K562 (cell line): ENCODE data around the gene PLD3. TPM values are rescaled to one million over a fixed set of nuclear protein-coding genes. Genes with fewer than 3 reads are reported as not detected.

Experiments used
- CHD7 ChIP-seq: fragments of 200-600 bp; sonication (generic); IDR thresholded peaks from one replicate; pipeline ENCODE4 v1.6.1; 2012; ENCODE audit warnings: mild to moderate bottlenecking, low read depth, low read length, inconsistent platforms
- CXXC5 ChIP-seq: fragments of 250-450 bp; sonication (Bioruptor Pico); IDR thresholded peaks from 2 replicates; pipeline ENCODE4 v1.8.0; 2022; ENCODE audit warnings: inconsistent platforms, mild to moderate bottlenecking, moderate library complexity
- HNRNPUL1 ChIP-seq: fragments of 200-400 bp; formaldehyde crosslinking; IDR thresholded peaks from 2 replicates; pipeline ENCODE4 v1.6.1; 2017; ENCODE audit warnings: low read length
- MEIS2 ChIP-seq: fragments of 450-650 bp; IDR thresholded peaks from 2 replicates; pipeline ENCODE4 v1.6.1; 2014; ENCODE audit warnings: mild to moderate bottlenecking; ENCODE audit not compliant: partially characterized antibody
- NR4A1 ChIP-seq, 2 experiments: fragments of 250-450 bp in 1 of 2; fragments of 450-650 bp in 1 of 2; sonication (Bioruptor Pico) in 1 of 2; IDR thresholded peaks; 2 replicates each; pipeline versions ENCODE4 v1.4.0 to v1.6.1; 2016 to 2020; ENCODE audit warnings: mild to moderate bottlenecking in 2 of 2, missing compliant biosample characterization in 1 of 2, missing genetic modification characterization in 1 of 2, moderate library complexity in 1 of 2
- SMAD1 ChIP-seq: fragments of 150-350 bp; IDR thresholded peaks from 2 replicates; pipeline ENCODE4 v1.6.1; 2014; ENCODE audit warnings: low read length, low read depth; ENCODE audit not compliant: partially characterized antibody
- ZKSCAN3 ChIP-seq: fragments of 250-450 bp; sonication (Bioruptor Pico); IDR thresholded peaks from 2 replicates; pipeline ENCODE4 v1.4.0; 2020
- polyA plus RNA-seq, 8 experiments: library from polyadenylated mRNA; depleted of rRNA in 4 of 8; stranded (reverse) in 5 of 8; unstranded in 3 of 8; fragments of >200 nt; fragmentation: Nextera tagmentation in 2 of 8; fragmentation: Illumina TruSeq in 1 of 8; extraction: Ambion mirVana in 2 of 8; extraction: Trizol in 1 of 8; gene quantifications; 2 replicates each; pipeline versions ENCODE4 v1.2.1 to v1.2.3, GENCODE V29; 2011 to 2014; ENCODE audit warnings: inconsistent platforms in 1 of 8, missing spikeins in 1 of 8
- total RNA-seq, 7 experiments: library from RNA; depleted of rRNA in 6 of 7; stranded (reverse); fragments of >200 nt in 6 of 7; fragmentation: Illumina TruSeq in 2 of 7; extraction: Trizol in 2 of 7; gene quantifications; 2 replicates each; pipeline versions ENCODE4 v1.2.1 to v1.2.3, GENCODE V29; 2011 to 2021; ENCODE audit warnings: low replicate concordance in 1 of 7
- TF ChIP-seq, protein P1 (sequence below): fragments of 250-450 bp; sonication (Bioruptor Pico); IDR thresholded peaks from 2 replicates; pipeline ENCODE4 v1.8.0; 2021; ENCODE audit warnings: moderate library complexity, mild to moderate bottlenecking, inconsistent platforms
- TF ChIP-seq, protein P2 (sequence below): sonication (generic); formaldehyde crosslinking; IDR thresholded peaks from 2 replicates; pipeline ENCODE4 v1.8.1; 2023; ENCODE audit warnings: missing genetic modification reagents, mild to moderate bottlenecking, borderline replicate concordance

Gene PLD3
- total and polyA plus RNA-seq, 9 of the 15 experiments (the other 6 are each of a cell fraction or from before 2014, with no cell fraction given): 2.3 to 128 (median 72.7) TPM

GRCh38 chr19:40420766-40421765 is 72.6 kb downstream of the PLD3 start (continued):
- TF ChIP-seq, protein P1, sequence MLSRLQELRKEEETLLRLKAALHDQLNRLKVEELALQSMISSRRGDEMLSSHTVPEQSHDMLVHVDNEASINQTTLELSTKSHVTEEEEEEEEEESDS (CRISPR knock-in tag): no peak
- TF ChIP-seq CHD7 (no peak), CXXC5 (CRISPR knock-in tag) (peak; percentile 100), SMAD1 (no peak), NR4A1 (CRISPR knock-in tag; IDR thresholded peaks at IDR 0.05) (no peak), NR4A1 (tag; IDR thresholded peaks at IDR 0.05) (0 out of 2 replicates have a peak, but pooled peaks have one; percentile 60), MEIS2 (peak; percentile 60), HNRNPUL1 (no peak), ZKSCAN3 (no peak)
- TF ChIP-seq, protein P2, sequence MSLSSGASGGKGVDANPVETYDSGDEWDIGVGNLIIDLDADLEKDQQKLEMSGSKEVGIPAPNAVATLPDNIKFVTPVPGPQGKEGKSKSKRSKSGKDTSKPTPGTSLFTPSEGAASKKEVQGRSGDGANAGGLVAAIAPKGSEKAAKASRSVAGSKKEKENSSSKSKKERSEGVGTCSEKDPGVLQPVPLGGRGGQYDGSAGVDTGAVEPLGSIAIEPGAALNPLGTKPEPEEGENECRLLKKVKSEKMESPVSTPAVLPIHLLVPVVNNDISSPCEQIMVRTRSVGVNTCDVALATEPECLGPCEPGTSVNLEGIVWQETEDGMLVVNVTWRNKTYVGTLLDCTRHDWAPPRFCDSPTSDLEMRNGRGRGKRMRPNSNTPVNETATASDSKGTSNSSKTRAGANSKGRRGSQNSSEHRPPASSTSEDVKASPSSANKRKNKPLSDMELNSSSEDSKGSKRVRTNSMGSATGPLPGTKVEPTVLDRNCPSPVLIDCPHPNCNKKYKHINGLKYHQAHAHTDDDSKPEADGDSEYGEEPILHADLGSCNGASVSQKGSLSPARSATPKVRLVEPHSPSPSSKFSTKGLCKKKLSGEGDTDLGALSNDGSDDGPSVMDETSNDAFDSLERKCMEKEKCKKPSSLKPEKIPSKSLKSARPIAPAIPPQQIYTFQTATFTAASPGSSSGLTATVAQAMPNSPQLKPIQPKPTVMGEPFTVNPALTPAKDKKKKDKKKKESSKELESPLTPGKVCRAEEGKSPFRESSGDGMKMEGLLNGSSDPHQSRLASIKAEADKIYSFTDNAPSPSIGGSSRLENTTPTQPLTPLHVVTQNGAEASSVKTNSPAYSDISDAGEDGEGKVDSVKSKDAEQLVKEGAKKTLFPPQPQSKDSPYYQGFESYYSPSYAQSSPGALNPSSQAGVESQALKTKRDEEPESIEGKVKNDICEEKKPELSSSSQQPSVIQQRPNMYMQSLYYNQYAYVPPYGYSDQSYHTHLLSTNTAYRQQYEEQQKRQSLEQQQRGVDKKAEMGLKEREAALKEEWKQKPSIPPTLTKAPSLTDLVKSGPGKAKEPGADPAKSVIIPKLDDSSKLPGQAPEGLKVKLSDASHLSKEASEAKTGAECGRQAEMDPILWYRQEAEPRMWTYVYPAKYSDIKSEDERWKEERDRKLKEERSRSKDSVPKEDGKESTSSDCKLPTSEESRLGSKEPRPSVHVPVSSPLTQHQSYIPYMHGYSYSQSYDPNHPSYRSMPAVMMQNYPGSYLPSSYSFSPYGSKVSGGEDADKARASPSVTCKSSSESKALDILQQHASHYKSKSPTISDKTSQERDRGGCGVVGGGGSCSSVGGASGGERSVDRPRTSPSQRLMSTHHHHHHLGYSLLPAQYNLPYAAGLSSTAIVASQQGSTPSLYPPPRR (CRISPR knock-in tag): 0 out of 2 replicates have a peak, but pooled peaks have one; percentile 68
